ENCODE measurements around the gene STXBP5.

GRCh38 chr6:147170269-147170668 lies 33.9 kb upstream of the STXBP5 start:
- TF ChIP-seq CTCF (optimal IDR thresholded peaks at IDR 0.05 in 1 of 3, IDR thresholded peaks at IDR 0.05 in 1 of 3, conservative IDR thresholded peaks at IDR 0.05 in 1 of 3; ENCODE audit: extremely low read depth in 1 of 3, insufficient read depth in 2 of 3, low read length in 3 of 3) (no peak), EZH2 (IDR thresholded peaks at IDR 0.05; ENCODE audit: low read length) (no peak)
